PFSK-1 (cell line): ENCODE results near the gene FTL.

Source experiments
- FOXP2 ChIP-seq: optimal IDR thresholded peaks from 2 replicates; pipeline ENCODE3; 2011; ENCODE audit warnings: borderline replicate concordance, control low read depth, inconsistent platforms; ENCODE audit not compliant: insufficient read depth; ENCODE audit errors: extremely low read length, extremely low read depth
- POLR2AphosphoS5 ChIP-seq: IDR thresholded peaks from 2 replicates; pipeline ENCODE4 v1.6.1; 2012; ENCODE audit warnings: low read depth, mild to moderate bottlenecking, control low read depth, low read length, moderate library complexity
- SIN3A ChIP-seq: IDR thresholded peaks from 2 replicates; pipeline ENCODE4 v1.6.1; 2012; ENCODE audit warnings: mild to moderate bottlenecking, low read length, moderate library complexity, borderline replicate concordance; ENCODE audit not compliant: insufficient read depth
- TAF1 ChIP-seq: IDR thresholded peaks from 2 replicates; pipeline ENCODE4 v1.6.1; 2012; ENCODE audit warnings: low read length, control low read depth, borderline replicate concordance; ENCODE audit not compliant: insufficient read depth
- TF ChIP-seq, protein P1 (sequence below), 2 experiments: IDR thresholded peaks; 2 replicates each; pipeline versions ENCODE4 v1.6.1 to v1.8.0; 2011 to 2012; ENCODE audit warnings: low read depth in 2 of 2, low read length in 2 of 2, control low read depth in 1 of 2, inconsistent platforms in 1 of 2, mild to moderate bottlenecking in 1 of 2, moderate library complexity in 1 of 2; ENCODE audit not compliant: insufficient read depth in 1 of 2

FTL gene

DNA sequence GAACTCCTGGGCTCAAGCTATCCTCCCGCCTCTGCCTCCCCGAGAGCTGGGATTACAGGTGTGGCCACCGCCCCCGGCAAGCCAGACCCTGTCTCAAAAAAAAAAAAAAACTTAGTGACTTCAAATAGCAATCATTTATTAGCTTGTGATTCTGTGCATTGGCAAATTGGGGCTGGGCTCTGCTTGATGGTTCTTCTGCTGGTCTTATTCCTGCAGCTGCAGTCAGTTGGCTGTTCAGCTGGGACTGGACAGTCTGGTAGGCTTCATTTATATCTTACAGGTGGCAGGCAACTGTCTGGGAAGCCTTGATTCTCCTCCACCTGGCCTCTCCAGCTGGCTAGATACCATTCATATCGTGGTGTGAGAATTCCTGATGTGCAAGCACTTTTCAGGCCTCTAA, 24.2 kb upstream of the FTL start:
- no peak for TF ChIP-seq FOXP2
- TF ChIP-seq POLR2AphosphoS5 = no peak
- TF ChIP-seq TAF1 = no peak
- TF ChIP-seq, protein P1, sequence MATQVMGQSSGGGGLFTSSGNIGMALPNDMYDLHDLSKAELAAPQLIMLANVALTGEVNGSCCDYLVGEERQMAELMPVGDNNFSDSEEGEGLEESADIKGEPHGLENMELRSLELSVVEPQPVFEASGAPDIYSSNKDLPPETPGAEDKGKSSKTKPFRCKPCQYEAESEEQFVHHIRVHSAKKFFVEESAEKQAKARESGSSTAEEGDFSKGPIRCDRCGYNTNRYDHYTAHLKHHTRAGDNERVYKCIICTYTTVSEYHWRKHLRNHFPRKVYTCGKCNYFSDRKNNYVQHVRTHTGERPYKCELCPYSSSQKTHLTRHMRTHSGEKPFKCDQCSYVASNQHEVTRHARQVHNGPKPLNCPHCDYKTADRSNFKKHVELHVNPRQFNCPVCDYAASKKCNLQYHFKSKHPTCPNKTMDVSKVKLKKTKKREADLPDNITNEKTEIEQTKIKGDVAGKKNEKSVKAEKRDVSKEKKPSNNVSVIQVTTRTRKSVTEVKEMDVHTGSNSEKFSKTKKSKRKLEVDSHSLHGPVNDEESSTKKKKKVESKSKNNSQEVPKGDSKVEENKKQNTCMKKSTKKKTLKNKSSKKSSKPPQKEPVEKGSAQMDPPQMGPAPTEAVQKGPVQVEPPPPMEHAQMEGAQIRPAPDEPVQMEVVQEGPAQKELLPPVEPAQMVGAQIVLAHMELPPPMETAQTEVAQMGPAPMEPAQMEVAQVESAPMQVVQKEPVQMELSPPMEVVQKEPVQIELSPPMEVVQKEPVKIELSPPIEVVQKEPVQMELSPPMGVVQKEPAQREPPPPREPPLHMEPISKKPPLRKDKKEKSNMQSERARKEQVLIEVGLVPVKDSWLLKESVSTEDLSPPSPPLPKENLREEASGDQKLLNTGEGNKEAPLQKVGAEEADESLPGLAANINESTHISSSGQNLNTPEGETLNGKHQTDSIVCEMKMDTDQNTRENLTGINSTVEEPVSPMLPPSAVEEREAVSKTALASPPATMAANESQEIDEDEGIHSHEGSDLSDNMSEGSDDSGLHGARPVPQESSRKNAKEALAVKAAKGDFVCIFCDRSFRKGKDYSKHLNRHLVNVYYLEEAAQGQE (IDR thresholded peaks at IDR 0.05; ENCODE audit: insufficient read depth in 1 of 2, low read depth in 2 of 2, low read length in 2 of 2) = no peak
- TF ChIP-seq SIN3A = no peak

DNA sequence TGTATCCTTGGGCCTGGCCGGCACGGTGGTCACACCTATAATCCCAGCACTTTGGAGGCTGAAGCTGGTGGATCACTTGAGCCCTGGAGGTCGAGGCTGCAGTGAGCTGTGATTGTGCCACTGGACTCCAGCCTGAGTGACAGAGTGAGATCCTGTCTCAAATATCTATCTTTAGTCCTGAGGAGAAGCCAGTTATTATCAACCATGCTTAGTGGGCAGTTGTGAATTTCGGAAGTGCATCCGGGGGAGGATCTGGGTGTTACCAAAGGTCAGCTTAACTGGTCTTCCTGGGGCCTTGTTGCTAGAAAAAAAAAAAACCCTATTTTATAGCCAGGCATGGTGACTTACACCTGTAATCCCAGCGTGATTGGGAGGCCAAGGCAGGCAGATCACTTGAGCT, 22.0 kb upstream of the FTL start:
- no peak for TF ChIP-seq POLR2AphosphoS5
- TF ChIP-seq FOXP2 = no peak
- TF ChIP-seq SIN3A = no peak
- TF ChIP-seq, protein P1 (IDR thresholded peaks at IDR 0.05; ENCODE audit: insufficient read depth in 1 of 2, low read depth in 2 of 2, low read length in 2 of 2) = no peak
- TF ChIP-seq TAF1 = no peak

DNA sequence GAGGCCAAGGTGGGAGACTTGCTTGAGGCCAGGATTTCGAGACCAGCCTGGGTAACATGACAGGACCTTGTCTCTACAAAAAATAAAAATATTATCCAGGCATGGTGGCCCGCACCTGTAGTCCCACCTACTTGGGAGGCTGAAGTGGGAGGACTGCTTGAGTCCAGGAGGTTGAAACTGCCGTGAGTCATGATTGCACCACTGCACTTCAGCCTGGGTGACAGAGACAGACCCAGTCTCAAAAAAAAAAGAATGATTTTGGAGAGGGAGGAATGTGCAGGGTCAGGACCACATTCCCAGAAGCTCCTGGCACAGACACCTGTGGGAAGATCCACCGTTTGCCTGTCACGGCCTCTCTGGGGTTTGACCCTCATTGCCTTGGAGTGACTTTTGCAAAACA, 19.7 kb upstream of the FTL start:
- TF ChIP-seq, protein P1 (IDR thresholded peaks at IDR 0.05; ENCODE audit: insufficient read depth in 1 of 2, low read depth in 2 of 2, low read length in 2 of 2) = no peak
- TF ChIP-seq TAF1 (no peak), SIN3A (no peak), FOXP2 (no peak), POLR2AphosphoS5 (no peak)

DNA sequence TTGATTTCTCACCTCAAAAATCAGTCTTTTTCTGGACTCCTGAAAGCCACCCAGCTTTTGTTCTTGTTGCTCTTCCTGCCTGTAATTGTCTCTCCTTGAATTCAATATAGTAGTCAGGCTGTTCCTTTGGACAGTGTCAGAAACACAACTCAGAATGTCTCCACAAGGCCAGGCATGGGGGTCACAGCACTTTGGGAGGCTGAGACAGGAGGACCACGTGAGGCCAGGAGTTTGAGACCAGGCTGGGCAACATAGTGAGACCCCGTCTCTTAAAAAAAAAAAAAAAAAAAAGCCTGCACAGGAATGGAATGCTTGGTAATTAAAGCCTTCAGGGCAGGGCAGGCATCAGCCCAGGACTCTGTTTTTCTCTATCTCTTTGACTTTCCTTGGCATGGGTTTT, 19.3 kb upstream of the FTL start:
- TF ChIP-seq, protein P1 (IDR thresholded peaks at IDR 0.05; ENCODE audit: insufficient read depth in 1 of 2, low read depth in 2 of 2, low read length in 2 of 2) = no peak
- TF ChIP-seq TAF1 (no peak), FOXP2 (no peak), SIN3A (no peak), POLR2AphosphoS5 (no peak)

DNA sequence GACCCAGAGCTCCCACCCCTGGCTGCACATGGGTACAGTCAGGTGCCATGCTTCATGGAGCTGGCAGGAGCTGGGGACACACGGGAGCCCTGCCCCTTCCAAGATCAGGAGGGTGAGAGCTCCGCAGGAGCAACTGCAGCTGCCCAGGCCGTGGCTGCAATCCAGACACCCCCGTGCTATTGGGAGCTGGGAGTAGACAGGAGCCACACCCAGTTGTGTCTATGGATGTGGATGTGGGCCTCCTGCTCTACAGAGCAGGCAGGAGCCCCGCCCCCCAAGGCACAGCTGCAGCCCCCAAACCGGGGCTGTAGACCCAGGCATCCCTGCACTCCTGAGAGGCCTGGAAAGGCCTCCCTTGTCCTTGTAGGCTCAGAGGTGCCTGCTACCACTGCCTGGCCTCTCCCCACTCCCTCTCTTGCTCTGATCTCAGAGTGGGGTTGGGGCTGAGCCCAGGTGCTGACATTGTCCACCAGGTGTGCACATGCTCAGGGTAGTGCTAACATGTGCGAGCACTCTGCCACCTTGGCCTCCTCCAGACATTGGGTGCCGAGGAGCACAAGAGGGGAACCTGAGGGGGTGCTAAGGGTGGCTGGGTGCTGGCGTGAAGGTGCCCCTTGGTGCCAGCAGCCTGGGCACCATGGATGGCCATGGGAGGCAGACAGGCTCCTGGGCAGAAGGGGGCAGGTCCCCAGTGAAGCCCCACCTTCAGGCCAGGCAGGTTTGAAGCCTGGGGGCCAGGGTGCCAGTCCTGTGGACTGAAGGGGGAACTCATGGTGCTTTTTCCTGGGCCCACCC, 18.4 kb upstream of the FTL start:
- no peak for TF ChIP-seq FOXP2
- TF ChIP-seq, protein P1 (IDR thresholded peaks at IDR 0.05; ENCODE audit: insufficient read depth in 1 of 2, low read depth in 2 of 2, low read length in 2 of 2) = no peak
- TF ChIP-seq TAF1 = no peak
- no peak for TF ChIP-seq SIN3A
- no peak for TF ChIP-seq POLR2AphosphoS5
